Caco-2 (cell line): ENCODE data around the gene UBAP1L. TPM values are rescaled to one million over a fixed set of nuclear protein-coding genes. Genes with fewer than 3 reads are reported as not detected.

Experiments used
- BruUV-seq: library from RNA; stranded (reverse); fragments of 400-500 nt; replicated peaks from 2 replicates; lab custom pipeline; 2021; lab: Mats Ljungman, UMichigan
- CTCF ChIA-PET: fragments of 300-600 bp; sonication (Branson Sonifier 250); formaldehyde crosslinking; loops from one replicate; lab custom pipeline; 2022; ENCODE audit warnings: antibody characterized with exemption; lab: Charles Lee
- POLR2A ChIA-PET: fragments of 300-600 bp; sonication (Branson Sonifier 250); formaldehyde crosslinking; loops from one replicate; lab custom pipeline; 2022; ENCODE audit warnings: antibody characterized with exemption; lab: Charles Lee
- DNase-seq, 2 experiments: peaks; one replicate each; pipeline versions ENCODE4 v3.0.0 to v3.0.0-alpha.2; 2020 to 2022
- H3K27me3 ChIP-seq: replicated peaks from 2 replicates; pipeline ENCODE4 v1.6.0; 2011; ENCODE audit warnings: low read length; ENCODE audit not compliant: control insufficient read depth, insufficient read depth
- H3K36me3 ChIP-seq: 2 replicates; pipeline ENCODE4 v1.5.1; 2011; ENCODE audit warnings: low read length; ENCODE audit not compliant: control insufficient read depth, insufficient read depth
- H3K4me1 ChIP-seq: fragments of 250-450 bp; sonication (Bioruptor Pico); 2 replicates; pipeline ENCODE4 v1.5.1; 2020; ENCODE audit warnings: mild to moderate bottlenecking
- H3K4me3 ChIP-seq: 2 replicates; pipeline ENCODE4 v1.5.1; 2011; ENCODE audit warnings: low read depth, mild to moderate bottlenecking, control low read depth, low read length
- H3K9me3 ChIP-seq: fragments of 250-450 bp; sonication (Bioruptor Pico); 2 replicates; pipeline ENCODE4 v1.5.1; 2020; ENCODE audit warnings: mild to moderate bottlenecking, moderate library complexity
- H3K27ac Mint-ChIP-seq: one replicate; pipeline ENCODE4 v1.8.0; 2022; ENCODE audit warnings: mixed read lengths; ENCODE audit not compliant: unreplicated experiment
- H3K27me3 Mint-ChIP-seq: one replicate; pipeline ENCODE4 v1.8.0; 2022; ENCODE audit warnings: mixed read lengths; ENCODE audit not compliant: insufficient read depth, unreplicated experiment
- H3K36me3 Mint-ChIP-seq: one replicate; pipeline ENCODE4 v1.8.0; 2022; ENCODE audit warnings: mild to moderate bottlenecking, mixed read lengths; ENCODE audit not compliant: insufficient read depth, unreplicated experiment
- H3K4me1 Mint-ChIP-seq: one replicate; pipeline ENCODE4 v1.8.0; 2022; ENCODE audit warnings: low read depth, mixed read lengths; ENCODE audit not compliant: unreplicated experiment
- H3K4me3 Mint-ChIP-seq: one replicate; pipeline ENCODE4 v1.8.0; 2022; ENCODE audit warnings: mild to moderate bottlenecking, moderate library complexity, mixed read lengths; ENCODE audit not compliant: unreplicated experiment
- H3K9me3 Mint-ChIP-seq: one replicate; pipeline ENCODE4 v1.8.0; 2022; ENCODE audit warnings: mixed read lengths; ENCODE audit not compliant: unreplicated experiment
- intact Hi-C: fragments of 100-400 bp; cut with micrococcal nuclease; formaldehyde crosslinking; loops from one replicate; pipeline ENCODE4 v1.10.0; 2022; ENCODE audit not compliant: unreplicated experiment
- total RNA-seq: library from RNA; stranded (reverse); gene quantifications from 2 replicates; pipeline ENCODE4 v1.2.3, GENCODE V29; 2022
- TF ChIP-seq, protein P1 (sequence below), 2 experiments: fragments of 200-600 bp in 1 of 2; IDR thresholded peaks; 1 replicate in 1 of 2; 2 replicates in 1 of 2; pipeline versions ENCODE4 v1.5.1 to v1.8.0; 2011 to 2022; ENCODE audit warnings: antibody characterized with exemption in 1 of 2, control low read depth in 1 of 2, inconsistent platforms in 1 of 2, low read depth in 1 of 2, low read length in 1 of 2, mild to moderate bottlenecking in 1 of 2, moderate library complexity in 1 of 2; ENCODE audit not compliant: insufficient read depth in 1 of 2, severe bottlenecking in 1 of 2, unreplicated experiment in 1 of 2

The UBAP1L gene
- total RNA-seq, 1 experiment from 2014 or later = 2.2 TPM

DNA sequence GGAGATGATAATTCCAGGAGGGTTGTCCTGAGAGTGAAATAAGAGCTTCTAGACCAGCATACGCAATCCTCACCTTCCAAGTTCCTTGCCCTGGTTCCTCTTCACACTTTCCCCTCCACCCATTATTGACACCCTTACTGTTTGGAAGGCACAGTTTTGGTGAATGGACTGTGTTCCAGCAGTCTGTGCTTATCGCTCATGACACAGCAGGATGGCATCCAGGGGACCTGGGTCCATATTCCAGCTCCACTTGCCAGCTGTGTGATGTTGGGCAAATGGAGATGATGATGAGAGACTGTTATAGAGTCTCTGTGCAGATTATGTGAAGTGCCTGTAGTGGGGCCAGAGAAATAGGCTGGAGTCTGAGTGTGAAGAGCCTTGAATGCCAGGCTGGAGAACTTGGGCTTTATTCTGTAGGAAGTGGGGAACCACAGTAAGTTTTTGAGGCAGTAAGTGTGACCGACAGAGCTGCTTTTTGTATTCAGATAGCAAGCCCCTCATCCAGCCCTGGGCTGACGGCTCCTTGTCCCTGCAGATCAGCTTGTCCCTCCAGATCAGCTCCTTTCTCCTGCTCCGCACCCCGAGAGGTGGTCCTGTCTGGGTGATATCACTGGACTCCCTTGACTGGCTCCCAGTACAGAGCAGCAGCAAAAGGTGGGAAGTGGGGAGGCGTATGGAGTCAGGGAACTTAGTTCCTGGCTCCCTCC lies 30.3 kb downstream of the UBAP1L start:
- ChIA-PET POLR2A (no interaction called here), CTCF (interaction anchor here (1.4 to 3.2 kb wide), 4 partner anchors 17 to 54 kb away, joined by 4 to 42 read pairs (median 12); no protein-coding TSS in a partner anchor)
- Histone ChIP-seq H3K27me3 (no peaks in the 10 kb centered on the region), H3K36me3 (no peaks in the 10 kb centered on the region), H3K9me3 (no peaks in the 10 kb centered on the region), H3K4me1 (peaks cover 69% of the 10 kb centered on the region), H3K4me3 (no peak overlapping the region)
- TF ChIP-seq, protein P1, sequence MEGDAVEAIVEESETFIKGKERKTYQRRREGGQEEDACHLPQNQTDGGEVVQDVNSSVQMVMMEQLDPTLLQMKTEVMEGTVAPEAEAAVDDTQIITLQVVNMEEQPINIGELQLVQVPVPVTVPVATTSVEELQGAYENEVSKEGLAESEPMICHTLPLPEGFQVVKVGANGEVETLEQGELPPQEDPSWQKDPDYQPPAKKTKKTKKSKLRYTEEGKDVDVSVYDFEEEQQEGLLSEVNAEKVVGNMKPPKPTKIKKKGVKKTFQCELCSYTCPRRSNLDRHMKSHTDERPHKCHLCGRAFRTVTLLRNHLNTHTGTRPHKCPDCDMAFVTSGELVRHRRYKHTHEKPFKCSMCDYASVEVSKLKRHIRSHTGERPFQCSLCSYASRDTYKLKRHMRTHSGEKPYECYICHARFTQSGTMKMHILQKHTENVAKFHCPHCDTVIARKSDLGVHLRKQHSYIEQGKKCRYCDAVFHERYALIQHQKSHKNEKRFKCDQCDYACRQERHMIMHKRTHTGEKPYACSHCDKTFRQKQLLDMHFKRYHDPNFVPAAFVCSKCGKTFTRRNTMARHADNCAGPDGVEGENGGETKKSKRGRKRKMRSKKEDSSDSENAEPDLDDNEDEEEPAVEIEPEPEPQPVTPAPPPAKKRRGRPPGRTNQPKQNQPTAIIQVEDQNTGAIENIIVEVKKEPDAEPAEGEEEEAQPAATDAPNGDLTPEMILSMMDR (IDR thresholded peaks at IDR 0.05; ENCODE audit: insufficient read depth in 1 of 2, low read depth in 1 of 2, low read length in 1 of 2, severe bottlenecking in 1 of 2, unreplicated experiment in 1 of 2) = no peak
- BruUV-seq = no TSS peak
- Mint-ChIP-seq H3K4me1 (peaks cover 75% of the 10 kb centered on the region), H3K36me3 (peaks cover 15% of the 10 kb centered on the region), H3K27ac (peak overlapping the region; percentile 90), H3K9me3 (no peaks in the 10 kb centered on the region), H3K27me3 (no peaks in the 10 kb centered on the region), H3K4me3 (no peak overlapping the region)
- no peak for DNase-seq
- intact Hi-C loops = no loop called here

DNA sequence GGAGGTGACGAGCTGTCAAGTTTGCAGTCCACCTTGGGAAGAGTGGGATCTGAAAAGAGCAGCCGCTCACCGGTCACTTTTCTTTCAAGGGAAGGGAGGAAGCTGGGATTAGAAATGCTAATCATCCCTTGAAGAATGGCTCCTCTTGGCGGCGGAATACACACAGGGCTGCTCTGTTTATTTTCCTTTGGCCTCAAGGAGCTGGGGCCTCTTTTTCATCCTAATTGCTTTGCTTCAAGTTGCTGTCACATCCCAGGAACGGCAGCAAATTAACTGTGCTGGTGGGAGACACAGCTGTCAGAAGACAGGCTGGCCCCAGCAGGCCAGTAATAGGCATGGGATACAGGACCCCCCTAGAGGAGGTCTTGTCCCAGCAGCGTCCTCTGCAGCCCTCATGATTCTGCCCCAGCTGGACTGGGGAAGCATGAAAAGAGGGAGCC lies 31.7 kb downstream of the UBAP1L start:
- Mint-ChIP-seq H3K4me1 (peaks cover 63% of the 10 kb centered on the region), H3K27ac (peak overlapping the region; percentile 18), H3K27me3 (no peaks in the 10 kb centered on the region), H3K4me3 (no peak overlapping the region), H3K36me3 (peaks cover 6% of the 10 kb centered on the region), H3K9me3 (no peaks in the 10 kb centered on the region)
- CTCF ChIA-PET = interaction anchor here (0.6 to 3.2 kb wide), 14 partner anchors 15 to 355 kb away, joined by 3 to 42 read pairs (median 4); partner anchors contain the start of gene SLC51B
- H3K36me3 ChIP-seq = no peaks in the 10 kb centered on the region
- no TSS peak for BruUV-seq
- no peaks in the 10 kb centered on the region for H3K27me3 ChIP-seq
- H3K4me3 ChIP-seq = no peak overlapping the region
- POLR2A ChIA-PET = no interaction called here
- H3K9me3 ChIP-seq = no peaks in the 10 kb centered on the region
- peaks cover 57% of the 10 kb centered on the region for H3K4me1 ChIP-seq
- intact Hi-C loops = loop anchor here (1.0 kb wide), 1 partner anchor 50 kb away; no protein-coding TSS in a partner anchor
- TF ChIP-seq, protein P1 (IDR thresholded peaks at IDR 0.05; ENCODE audit: insufficient read depth in 1 of 2, low read depth in 1 of 2, low read length in 1 of 2, severe bottlenecking in 1 of 2, unreplicated experiment in 1 of 2) = peak in 1 of 2 experiments; percentile 40
- DNase-seq = peak in 1 of 2 experiments; percentile 39

DNA sequence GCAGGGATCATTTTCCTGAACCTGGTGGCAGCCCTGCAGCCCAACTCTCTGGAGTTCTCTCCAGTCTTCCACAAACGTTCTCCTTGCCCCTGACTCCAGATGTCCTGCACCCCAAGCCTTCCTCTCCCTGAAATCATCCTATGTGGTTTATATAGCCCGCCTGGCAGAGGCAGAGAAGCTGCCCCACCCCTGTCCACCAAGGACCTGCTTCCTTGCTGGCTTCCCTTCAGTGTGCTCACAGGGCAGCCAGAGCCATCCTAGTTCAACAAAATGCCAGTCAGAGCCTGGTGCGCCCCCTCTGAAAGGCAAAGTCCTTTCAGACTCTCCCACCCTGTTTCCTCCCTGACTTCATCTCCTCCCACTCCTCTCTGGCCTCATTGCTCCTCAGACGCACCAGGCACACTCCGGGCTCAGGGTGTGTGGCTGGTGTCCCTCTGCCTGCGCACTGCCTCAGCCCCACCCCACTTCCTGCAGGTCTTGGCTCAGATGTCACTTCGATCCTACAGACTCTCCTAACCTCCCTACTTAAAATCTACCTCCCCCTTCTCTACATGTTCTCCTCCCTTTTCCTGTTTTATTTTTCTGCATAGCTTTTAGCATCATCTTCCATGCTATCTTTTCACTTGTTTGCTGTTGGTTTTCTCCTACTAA lies 32.6 kb downstream of the UBAP1L start:
- Mint-ChIP-seq H3K36me3 (peaks cover 6% of the 10 kb centered on the region), H3K27ac (no peak overlapping the region), H3K9me3 (no peaks in the 10 kb centered on the region), H3K27me3 (no peaks in the 10 kb centered on the region), H3K4me1 (peaks cover 55% of the 10 kb centered on the region), H3K4me3 (no peak overlapping the region)
- BruUV-seq = no TSS peak
- Histone ChIP-seq H3K4me1 (peaks cover 48% of the 10 kb centered on the region), H3K4me3 (no peak overlapping the region), H3K36me3 (no peaks in the 10 kb centered on the region), H3K9me3 (no peaks in the 10 kb centered on the region), H3K27me3 (no peaks in the 10 kb centered on the region)
- TF ChIP-seq, protein P1 (IDR thresholded peaks at IDR 0.05; ENCODE audit: insufficient read depth in 1 of 2, low read depth in 1 of 2, low read length in 1 of 2, severe bottlenecking in 1 of 2, unreplicated experiment in 1 of 2) = no peak
- intact Hi-C loops = no loop called here
- ChIA-PET POLR2A (interaction anchor here (0.6 kb wide), 1 partner anchor 16 kb away, joined by 6 read pairs; no protein-coding TSS in a partner anchor), CTCF (interaction anchor here (0.6 to 3.2 kb wide), 8 partner anchors 14 to 354 kb away, joined by 3 to 42 read pairs (median 6); no protein-coding TSS in a partner anchor)
- no peak for DNase-seq
